H9 (cell line): ENCODE data around the gene MYO15B. TPM values are rescaled to one million over a fixed set of nuclear protein-coding genes. Genes with fewer than 3 reads are reported as not detected.

ENCODE experiments used
- DNase-seq: peaks from one replicate; pipeline ENCODE4 v3.0.0-alpha.2; 2017
- H2AFZ ChIP-seq: one replicate; pipeline ENCODE4 v1.6.1; 2013; ENCODE audit warnings: mild to moderate bottlenecking, low read length, control low read depth, moderate library complexity
- H2AK5ac ChIP-seq: 2 replicates; pipeline ENCODE4 v1.6.1; 2013; ENCODE audit warnings: low read length, control low read depth, mixed read lengths; ENCODE audit not compliant: insufficient read length
- H2BK120ac ChIP-seq: one replicate; pipeline ENCODE4 v1.6.1; 2013; ENCODE audit warnings: low read depth, mild to moderate bottlenecking, low read length, control low read depth, inconsistent platforms; ENCODE audit not compliant: poor library complexity, severe bottlenecking
- H2BK12ac ChIP-seq: 2 replicates; pipeline ENCODE4 v1.6.1; 2013; ENCODE audit warnings: low read length, control low read depth, mixed read lengths, low read depth; ENCODE audit not compliant: insufficient read length
- H2BK15ac ChIP-seq: 2 replicates; pipeline ENCODE4 v1.6.1; 2013; ENCODE audit warnings: low read depth, low read length, control low read depth
- H2BK20ac ChIP-seq: one replicate; pipeline ENCODE4 v1.6.1; 2013; ENCODE audit warnings: low read depth, mild to moderate bottlenecking, low read length, control low read depth, inconsistent platforms; ENCODE audit not compliant: poor library complexity, severe bottlenecking
- H2BK5ac ChIP-seq: 2 replicates; pipeline ENCODE4 v1.6.1; 2013; ENCODE audit warnings: low read length, control low read depth, mixed read lengths; ENCODE audit not compliant: insufficient read length
- H3K14ac ChIP-seq: 2 replicates; pipeline ENCODE4 v1.6.1; 2013; ENCODE audit warnings: low read length, control low read depth; ENCODE audit not compliant: insufficient read depth
- H3K18ac ChIP-seq: 2 replicates; pipeline ENCODE4 v1.6.1; 2013; ENCODE audit warnings: low read depth, mild to moderate bottlenecking, mixed read lengths, low read length, control low read depth; ENCODE audit not compliant: insufficient read length
- H3K23ac ChIP-seq: 2 replicates; pipeline ENCODE4 v1.6.1; 2013; ENCODE audit warnings: low read length, control low read depth, mixed read lengths, low read depth; ENCODE audit not compliant: insufficient read length
- H3K23me2 ChIP-seq: 2 replicates; pipeline ENCODE4 v1.6.1; 2013; ENCODE audit warnings: low read depth, mild to moderate bottlenecking, mixed read lengths, low read length, control low read depth; ENCODE audit not compliant: insufficient read length, poor library complexity, severe bottlenecking
- H3K27ac ChIP-seq: 2 replicates; pipeline ENCODE4 v1.5.1; 2013; ENCODE audit warnings: low read length, control low read depth, mixed read lengths, low read depth; ENCODE audit not compliant: insufficient read length
- H3K27me3 ChIP-seq: 2 replicates; pipeline ENCODE4 v1.6.1; 2013; ENCODE audit warnings: low read length, control low read depth, inconsistent platforms; ENCODE audit not compliant: insufficient read depth
- H3K4ac ChIP-seq: 2 replicates; pipeline ENCODE4 v1.6.1; 2013; ENCODE audit warnings: low read depth, mild to moderate bottlenecking, control low read depth, inconsistent platforms, low read length, moderate library complexity
- H3K4me1 ChIP-seq: 2 replicates; pipeline ENCODE4 v1.6.1; 2013; ENCODE audit warnings: low read length, control low read depth, inconsistent platforms; ENCODE audit not compliant: insufficient read depth
- H3K4me2 ChIP-seq: 2 replicates; pipeline ENCODE4 v1.6.1; 2013; ENCODE audit warnings: low read length, control low read depth, mixed read lengths; ENCODE audit not compliant: insufficient read length, insufficient read depth
- H3K56ac ChIP-seq: 2 replicates; pipeline ENCODE4 v1.6.1; 2013; ENCODE audit warnings: low read depth, mild to moderate bottlenecking, mixed read lengths, low read length, control low read depth; ENCODE audit not compliant: insufficient read length
- H3K79me1 ChIP-seq: 2 replicates; pipeline ENCODE4 v1.6.1; 2013; ENCODE audit warnings: low read depth, mild to moderate bottlenecking, moderate library complexity, low read length, control low read depth, inconsistent platforms; ENCODE audit not compliant: insufficient read depth, poor library complexity, severe bottlenecking
- H3K79me2 ChIP-seq: 2 replicates; pipeline ENCODE4 v1.6.1; 2013; ENCODE audit warnings: low read length, control low read depth, inconsistent platforms; ENCODE audit not compliant: insufficient read depth
- H3K9ac ChIP-seq: 2 replicates; pipeline ENCODE4 v1.6.1; 2013; ENCODE audit warnings: low read length, control low read depth, mixed read lengths; ENCODE audit not compliant: insufficient read length; ENCODE audit errors: extremely low read depth
- H3K9me3 ChIP-seq: one replicate; pipeline ENCODE4 v1.6.1; 2013; ENCODE audit warnings: low read depth, low read length, inconsistent platforms; ENCODE audit not compliant: control insufficient read depth
- H3T11ph ChIP-seq: one replicate; pipeline ENCODE4 v1.6.1; 2013; ENCODE audit warnings: mild to moderate bottlenecking, low read length, control low read depth, inconsistent platforms
- H4K20me1 ChIP-seq: one replicate; pipeline ENCODE4 v1.6.1; 2013; ENCODE audit not compliant: control insufficient read depth, insufficient read length, insufficient read depth
- H4K5ac ChIP-seq: 2 replicates; pipeline ENCODE4 v1.6.1; 2013; ENCODE audit warnings: low read depth, mild to moderate bottlenecking, mixed read lengths, low read length, control low read depth; ENCODE audit not compliant: insufficient read length
- H4K8ac ChIP-seq: replicated peaks from 2 replicates; pipeline ENCODE4 v1.6.1; 2013; ENCODE audit warnings: low read length, control low read depth, mixed read lengths, low read depth; ENCODE audit not compliant: insufficient read length
- H4K91ac ChIP-seq: 2 replicates; pipeline ENCODE4 v1.6.1; 2013; ENCODE audit warnings: low read depth, mild to moderate bottlenecking, moderate library complexity, mixed read lengths, low read length, control low read depth; ENCODE audit not compliant: insufficient read length
- H3K27ac Mint-ChIP-seq, 3 experiments: 2 replicates in 2 of 3; 3 replicates in 1 of 3; pipeline ENCODE4 v1.8.0; 2020 to 2021; ENCODE audit warnings: mixed read lengths in 3 of 3, mild to moderate bottlenecking in 1 of 3, moderate library complexity in 1 of 3
- H3K27me3 Mint-ChIP-seq: 2 replicates; pipeline ENCODE4 v1.8.0; 2021; ENCODE audit warnings: low read depth, mild to moderate bottlenecking, moderate library complexity, mixed read lengths
- H3K36me3 Mint-ChIP-seq, 3 experiments: 2 replicates in 2 of 3; 3 replicates in 1 of 3; pipeline ENCODE4 v1.8.0; 2020 to 2021; ENCODE audit warnings: low read depth in 3 of 3, mixed read lengths in 3 of 3; ENCODE audit not compliant: insufficient read depth in 1 of 3
- H3K4me1 Mint-ChIP-seq, 2 experiments: 2 replicates each; pipeline ENCODE4 v1.8.0; 2020; ENCODE audit warnings: mixed read lengths in 2 of 2
- H3K4me3 Mint-ChIP-seq, 2 experiments: 2 replicates in 1 of 2; 3 replicates in 1 of 2; pipeline ENCODE4 v1.8.0; 2020 to 2021; ENCODE audit warnings: mild to moderate bottlenecking in 2 of 2, mixed read lengths in 2 of 2, moderate library complexity in 1 of 2
- H3K9me3 Mint-ChIP-seq, 2 experiments: 2 replicates in 1 of 2; 3 replicates in 1 of 2; pipeline ENCODE4 v1.8.0; 2020; ENCODE audit warnings: mild to moderate bottlenecking in 2 of 2, mixed read lengths in 2 of 2, moderate library complexity in 1 of 2
- WGBS: extraction: QIAGEN DNeasy Blood & Tissue Kit; methylation state at CpG from one replicate; pipeline ENCODE4 v1.1.7; 2013; ENCODE audit warnings: missing lambda C conversion rate, low lambda C conversion rate, mixed read lengths; ENCODE audit not compliant: insufficient read length; ENCODE audit errors: extremely low coverage; 5-methylcytosine and 5-hydroxymethylcytosine counted together
- total RNA-seq: library from RNA; stranded (reverse); gene quantifications from 2 replicates; pipeline ENCODE4 v1.2.1, GENCODE V29; 2021
- TF ChIP-seq, protein P1 (sequence below): fragments of 200-600 bp; sonication (generic); conservative IDR thresholded peaks from 3 replicates; pipeline ENCODE4 v1.8.0; 2021; ENCODE audit warnings: antibody characterized with exemption, mild to moderate bottlenecking

Gene MYO15B
- total RNA-seq, 1 experiment from 2014 or later = 41.9 TPM

GRCh38 chr17:75607086-75607485 is 19.5 kb downstream of the MYO15B start:
- no peak overlapping the region for H2AK5ac ChIP-seq
- no peaks in the 10 kb centered on the region for H3K9me3 ChIP-seq
- no peak overlapping the region for H4K8ac ChIP-seq
- no peaks in the 10 kb centered on the region for H3K27me3 ChIP-seq
- H3K23me2 ChIP-seq = no peaks in the 10 kb centered on the region
- no peak overlapping the region for H2AFZ ChIP-seq
- DNase-seq = no peak
- H3K9ac ChIP-seq = no peak overlapping the region
- H3T11ph ChIP-seq = no peak overlapping the region
- H2BK5ac ChIP-seq = no peak overlapping the region
- H3K14ac ChIP-seq = no peak overlapping the region
- no peak overlapping the region for H3K27ac ChIP-seq
- H3K79me1 ChIP-seq = no peaks in the 10 kb centered on the region
- H3K4ac ChIP-seq = no peak overlapping the region
- H3K18ac ChIP-seq = no peak overlapping the region
- no peak overlapping the region for H3K23ac ChIP-seq
- no peaks in the 10 kb centered on the region for H3K79me2 ChIP-seq
- TF ChIP-seq, protein P1, sequence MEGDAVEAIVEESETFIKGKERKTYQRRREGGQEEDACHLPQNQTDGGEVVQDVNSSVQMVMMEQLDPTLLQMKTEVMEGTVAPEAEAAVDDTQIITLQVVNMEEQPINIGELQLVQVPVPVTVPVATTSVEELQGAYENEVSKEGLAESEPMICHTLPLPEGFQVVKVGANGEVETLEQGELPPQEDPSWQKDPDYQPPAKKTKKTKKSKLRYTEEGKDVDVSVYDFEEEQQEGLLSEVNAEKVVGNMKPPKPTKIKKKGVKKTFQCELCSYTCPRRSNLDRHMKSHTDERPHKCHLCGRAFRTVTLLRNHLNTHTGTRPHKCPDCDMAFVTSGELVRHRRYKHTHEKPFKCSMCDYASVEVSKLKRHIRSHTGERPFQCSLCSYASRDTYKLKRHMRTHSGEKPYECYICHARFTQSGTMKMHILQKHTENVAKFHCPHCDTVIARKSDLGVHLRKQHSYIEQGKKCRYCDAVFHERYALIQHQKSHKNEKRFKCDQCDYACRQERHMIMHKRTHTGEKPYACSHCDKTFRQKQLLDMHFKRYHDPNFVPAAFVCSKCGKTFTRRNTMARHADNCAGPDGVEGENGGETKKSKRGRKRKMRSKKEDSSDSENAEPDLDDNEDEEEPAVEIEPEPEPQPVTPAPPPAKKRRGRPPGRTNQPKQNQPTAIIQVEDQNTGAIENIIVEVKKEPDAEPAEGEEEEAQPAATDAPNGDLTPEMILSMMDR = no peak
- Mint-ChIP-seq H3K27me3 (no peaks in the 10 kb centered on the region), H3K4me1 (no peaks in the 10 kb centered on the region), H3K9me3 (no peaks in the 10 kb centered on the region), H3K27ac (no peak overlapping the region), H3K4me3 (no peak overlapping the region), H3K36me3 (no peaks in the 10 kb centered on the region)
- no peak overlapping the region for H3K4me2 ChIP-seq
- H4K20me1 ChIP-seq = no peaks in the 10 kb centered on the region
- H3K4me1 ChIP-seq = no peaks in the 10 kb centered on the region
- H3K56ac ChIP-seq = no peak overlapping the region
- WGBS = no CpG with 5 or more reads among the region's 5 CpGs
- H2BK15ac ChIP-seq = no peak overlapping the region
- H2BK12ac ChIP-seq = no peak overlapping the region
- no peak overlapping the region for H2BK20ac ChIP-seq
- H2BK120ac ChIP-seq = no peak overlapping the region
- H4K91ac ChIP-seq = no peak overlapping the region
- no peak overlapping the region for H4K5ac ChIP-seq
